ENCODE results near the gene DNAJB8.

- no peak for TF ChIP-seq CTCF (conservative IDR thresholded peaks at IDR 0.05; ENCODE audit: low read depth, low read length)
- no peak for TF ChIP-seq EZH2 (IDR thresholded peaks at IDR 0.05; ENCODE audit: low read length, unreplicated experiment)
Measured at GRCh38 chr3:128420289-128420688, 46.4 kb downstream of the DNAJB8 start.

Data from PC-3 (cell line).